ENCODE data around the gene FIBP.

GRCh38 chr11:65918211-65919140, 30.2 kb upstream of the FIBP start, which contains the start of gene C11orf68:
- no peak for TF ChIP-seq LEF1 (IDR thresholded peaks at IDR 0.05; ENCODE audit: borderline replicate concordance)
- no peak for TF ChIP-seq BHLHE40 (IDR thresholded peaks at IDR 0.05; ENCODE audit: borderline replicate concordance)
- TF ChIP-seq SP1 (IDR thresholded peaks at IDR 0.05): no peak

Data from HEK293T (cell line).